ENCODE data around the gene DYRK4. TPM values are rescaled to one million over a fixed set of nuclear protein-coding genes. Genes with fewer than 3 reads are reported as not detected.

Gene DYRK4
- total and polyA plus RNA-seq, 2 of the 13 experiments (the other 11 are each of a cell fraction or from before 2014, with no cell fraction given) = 29.4 to 40.2 TPM

DNA sequence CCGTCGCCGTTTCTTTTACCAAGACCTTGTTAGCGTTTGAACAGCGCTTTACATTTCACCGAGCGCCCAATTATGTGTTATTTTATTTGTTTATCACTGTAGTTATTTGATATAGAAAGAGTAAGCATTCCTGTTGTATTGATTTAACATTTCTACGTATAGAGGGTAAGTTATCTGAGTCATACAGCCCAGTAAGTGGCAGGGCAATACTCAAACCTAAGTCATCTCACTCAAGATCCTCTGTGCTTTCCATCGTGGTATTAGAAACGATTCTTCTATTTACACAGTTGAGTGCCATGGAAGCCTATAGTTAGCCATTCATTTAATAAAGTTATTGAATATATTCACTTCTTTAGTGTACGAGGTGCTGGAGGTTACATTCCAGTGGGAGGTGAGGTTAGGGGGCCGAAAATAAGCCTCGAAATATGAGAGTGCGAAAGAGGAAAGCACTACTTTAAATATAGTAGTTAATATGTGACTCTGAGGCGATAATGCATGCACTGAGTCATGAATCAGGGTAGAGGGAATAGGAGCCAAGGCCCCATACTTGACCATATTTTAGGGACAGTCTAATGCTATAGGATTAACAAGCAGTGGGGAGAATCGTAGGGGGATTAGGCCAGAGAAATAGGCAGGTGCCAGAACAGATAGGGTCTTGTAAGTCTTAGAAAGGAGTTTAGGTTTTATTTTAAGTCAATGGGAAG, 22.7 kb upstream of the DYRK4 start:
- Histone ChIP-seq H3K4me2 (ENCODE audit: low read depth, low read length) (peak overlapping the region; percentile 67), H3K36me3 (replicated peaks in 1 of 2; ENCODE audit: control insufficient read depth in 1 of 2, insufficient read depth in 2 of 2, low read length in 2 of 2) (peaks cover 0 to 9% of the 10 kb centered on the region in 2 experiments; a peak in 2 of 5 replicates), H4K20me1 (ENCODE audit: insufficient read depth, low read length) (no peaks in the 10 kb centered on the region), H2AFZ (ENCODE audit: low read length) (peak overlapping the region; percentile 93), H3K4me1 (ENCODE audit: insufficient read depth, low read length) (peaks cover 22% of the 10 kb centered on the region), H3K79me2 (ENCODE audit: insufficient read depth, low read length) (peaks cover 35% of the 10 kb centered on the region), H3K9ac (ENCODE audit: insufficient read depth, low read depth, low read length) (peak overlapping the region; percentile 86), H3K4me3 (replicated peaks in 1 of 3; ENCODE audit: insufficient read depth in 1 of 3, low read depth in 2 of 3, low read length in 3 of 3) (peak overlapping the region; percentile 79 to 91 (median 84)), H3K27me3 (ENCODE audit: control insufficient read depth in 1 of 2, insufficient read depth in 2 of 2, low read length in 2 of 2) (no peaks in the 10 kb centered on the region; a peak in 1 of 5 replicates), H3K9me3 (ENCODE audit: low read length) (no peaks in the 10 kb centered on the region), H3K27ac (ENCODE audit: extremely low read length, insufficient read depth, low read length) (peak overlapping the region; percentile 89)
- BruUV-seq (replicated peaks) = TSS peak; percentile 90
- ATAC-seq (no peak; the same call in 2 of the 3 replicates), FAIRE-seq (no peak), DNase-seq (ENCODE audit: low spot score) (no peak)
- WGBS (ENCODE audit: low lambda C conversion rate) = 4% methylated on average over 16 of the region's 16 CpGs
- ChIA-PET CTCF (ENCODE audit: low intra/inter-chr PET ratio, low total read pairs) (no interaction called here), POLR2A (no interaction called here)
- in situ Hi-C loops (cut with HindIII; ENCODE audit: extremely low pct_ligation_motif_present, low pct_unique_long_range_greater_than_20kb) = loop anchor here (10.0 kb wide), 1 partner anchor 235 kb away; no protein-coding TSS in a partner anchor
- TF ChIP-seq GLI4 (CRISPR knock-in tag; IDR thresholded peaks at IDR 0.05; ENCODE audit: borderline replicate concordance) = no peak
- TF ChIP-seq FOXO4 (CRISPR knock-in tag; conservative IDR thresholded peaks at IDR 0.05) = 0 out of 2 replicates have a peak, but pooled peaks have one; percentile 43
- no peak for TF ChIP-seq ZMYM3 (CRISPR knock-in tag; IDR thresholded peaks at IDR 0.05)
- intact Hi-C loops (cut with micrococcal nuclease; ENCODE audit: unreplicated experiment) = no loop called here

GRCh38 chr12:4540170-4540569, 21.8 kb upstream of the DYRK4 start:
- Histone ChIP-seq H3K27me3 (ENCODE audit: control insufficient read depth in 1 of 2, insufficient read depth in 2 of 2, low read length in 2 of 2) (no peaks in the 10 kb centered on the region; a peak in 1 of 5 replicates), H3K36me3 (replicated peaks in 1 of 2; ENCODE audit: control insufficient read depth in 1 of 2, insufficient read depth in 2 of 2, low read length in 2 of 2) (peaks cover under 1 to 10% of the 10 kb centered on the region in 2 experiments; a peak in 3 of 5 replicates), H3K4me2 (ENCODE audit: low read depth, low read length) (peak overlapping the region; percentile 67), H2AFZ (ENCODE audit: low read length) (no peak overlapping the region), H3K27ac (ENCODE audit: extremely low read length, insufficient read depth, low read length) (no peak overlapping the region), H3K4me3 (replicated peaks in 1 of 3; ENCODE audit: insufficient read depth in 1 of 3, low read depth in 2 of 3, low read length in 3 of 3) (peak overlapping the region; percentile 79 to 91 (median 84); a peak in 4 of 6 replicates), H3K79me2 (ENCODE audit: insufficient read depth, low read length) (peaks cover 35% of the 10 kb centered on the region), H3K9ac (ENCODE audit: insufficient read depth, low read depth, low read length) (peak overlapping the region; percentile 86; the same call in 1 of the 2 replicates), H4K20me1 (ENCODE audit: insufficient read depth, low read length) (no peaks in the 10 kb centered on the region), H3K9me3 (ENCODE audit: low read length) (no peaks in the 10 kb centered on the region), H3K4me1 (ENCODE audit: insufficient read depth, low read length) (peaks cover 22% of the 10 kb centered on the region)
- TF ChIP-seq KAT2B (IDR thresholded peaks at IDR 0.05; ENCODE audit: borderline replicate concordance, low read depth, low read length) = no peak
- ChIA-PET CTCF (ENCODE audit: low intra/inter-chr PET ratio, low total read pairs) (no interaction called here), POLR2A (no interaction called here)
- BruUV-seq (replicated peaks) = no TSS peak
- FAIRE-seq = no peak
- no peak for ATAC-seq
- in situ Hi-C loops (cut with HindIII; ENCODE audit: extremely low pct_ligation_motif_present, low pct_unique_long_range_greater_than_20kb) (no loop called here), intact Hi-C loops (cut with micrococcal nuclease; ENCODE audit: unreplicated experiment) (no loop called here)
- no peak for DNase-seq (ENCODE audit: low spot score)
- WGBS (ENCODE audit: low lambda C conversion rate) = 97% methylated on average over 3 of the region's 3 CpGs
